Measurements from ENCODE around the gene EXOSC5. TPM values are rescaled to one million over a fixed set of nuclear protein-coding genes. Genes with fewer than 3 reads are reported as not detected.

EXOSC5 gene
- total and polyA plus RNA-seq, 10 of the 15 experiments (the other 5 are each of a cell fraction or from before 2014, with no cell fraction given) = 15.8 to 123 (median 52.7) TPM

GRCh38 chr19:41357746-41358145, 39.4 kb downstream of the EXOSC5 start:
- in situ Hi-C loops (cut with MboI) (no loop called here), intact Hi-C loops (cut with micrococcal nuclease; ENCODE audit: unreplicated experiment) (no loop called here)
- Histone ChIP-seq H2AFZ (ENCODE audit: control insufficient read depth, low read depth, low read length) (no peak overlapping the region), H3K9me3 (replicated peaks; ENCODE audit: control insufficient read depth, insufficient read depth, low read length) (no peaks in the 10 kb centered on the region), H4K20me1 (ENCODE audit: control insufficient read depth, insufficient read depth) (no peaks in the 10 kb centered on the region), H3K27ac (ENCODE audit: control insufficient read depth, insufficient read depth) (no peak overlapping the region), H3K27me3 (replicated peaks in 1 of 2; ENCODE audit: control insufficient read depth in 2 of 2, insufficient read depth in 2 of 2, low read length in 1 of 2) (no peaks in the 10 kb centered on the region), H3K79me2 (ENCODE audit: control insufficient read depth, insufficient read depth, low read length) (peaks cover 9% of the 10 kb centered on the region), H3K9ac (ENCODE audit: control insufficient read depth, insufficient read depth, low read length) (no peak overlapping the region), H3K36me3 (ENCODE audit: control insufficient read depth in 2 of 2, insufficient read depth in 2 of 2, low read length in 1 of 2) (no peaks in the 10 kb centered on the region; a peak in 1 of 4 replicates), H3K4me2 (ENCODE audit: control insufficient read depth, insufficient read depth) (no peak overlapping the region), H3K4me3 (no peak overlapping the region), H3K4me1 (ENCODE audit: control insufficient read depth, insufficient read depth, low read length) (peaks cover 7% of the 10 kb centered on the region)
- ChIA-PET POLR2A (no interaction called here), CTCF (interaction anchor here (0.9 kb wide), 1 partner anchor 50 kb away, joined by 3 read pairs; no protein-coding TSS in a partner anchor), RAD21 (ENCODE audit: unreplicated experiment) (interaction anchor here (0.8 kb wide), 1 partner anchor 24 kb away, joined by 3 read pairs; no protein-coding TSS in a partner anchor), SMC1A (ENCODE audit: uncharacterized antibody, unreplicated experiment) (interaction anchor here (1.0 kb wide), 1 partner anchor 10 kb away, joined by 3 read pairs; no protein-coding TSS in a partner anchor)
- no peak for TF ChIP-seq POLR2A (IDR thresholded peaks at IDR 0.05; ENCODE audit: low read depth, low read length)
- no peak for TF ChIP-seq BMI1 (IDR thresholded peaks at IDR 0.05; ENCODE audit: borderline replicate concordance)
- no peak for DNase-seq (ENCODE audit: low read depth, low spot score)
- ATAC-seq = no peak
- FAIRE-seq = no peak
- no TSS peak for BruUV-seq (replicated peaks)
- 94% methylated on average over 13 of the region's 13 CpGs for WGBS (ENCODE audit: insufficient coverage, insufficient replicate concordance, low lambda C conversion rate, missing lambda C conversion rate)

- Histone ChIP-seq H3K4me2 (ENCODE audit: control insufficient read depth, insufficient read depth) (no peak overlapping the region), H3K27me3 (replicated peaks in 1 of 2; ENCODE audit: control insufficient read depth in 2 of 2, insufficient read depth in 2 of 2, low read length in 1 of 2) (no peaks in the 10 kb centered on the region), H3K27ac (ENCODE audit: control insufficient read depth, insufficient read depth) (no peak overlapping the region), H4K20me1 (ENCODE audit: control insufficient read depth, insufficient read depth) (no peaks in the 10 kb centered on the region), H3K4me3 (no peak overlapping the region), H3K79me2 (ENCODE audit: control insufficient read depth, insufficient read depth, low read length) (peaks cover 15% of the 10 kb centered on the region), H3K9ac (ENCODE audit: control insufficient read depth, insufficient read depth, low read length) (no peak overlapping the region), H2AFZ (ENCODE audit: control insufficient read depth, low read depth, low read length) (no peak overlapping the region), H3K4me1 (ENCODE audit: control insufficient read depth, insufficient read depth, low read length) (peaks cover 4% of the 10 kb centered on the region), H3K9me3 (replicated peaks; ENCODE audit: control insufficient read depth, insufficient read depth, low read length) (no peaks in the 10 kb centered on the region), H3K36me3 (ENCODE audit: control insufficient read depth in 2 of 2, insufficient read depth in 2 of 2, low read length in 1 of 2) (no peaks in the 10 kb centered on the region; a peak in 1 of 4 replicates)
- DNase-seq (ENCODE audit: low read depth, low spot score) = no peak
- no peak for FAIRE-seq
- SMC1A ChIA-PET (ENCODE audit: uncharacterized antibody, unreplicated experiment) = interaction anchor here (1.1 kb wide), 1 partner anchor 8 kb away, joined by 3 read pairs; no protein-coding TSS in a partner anchor
- in situ Hi-C loops (cut with MboI) (no loop called here), intact Hi-C loops (cut with micrococcal nuclease; ENCODE audit: unreplicated experiment) (no loop called here)
- CTCF ChIA-PET = interaction anchor here (0.6 to 6.4 kb wide), 4 partner anchors 7 to 169 kb away, joined by 3 to 91 read pairs (median 4); partner anchors contain the start of gene B9D2
- POLR2A ChIA-PET = no interaction called here
- ATAC-seq = no peak
- no TSS peak for BruUV-seq (replicated peaks)
- WGBS (ENCODE audit: insufficient coverage, insufficient replicate concordance, low lambda C conversion rate, missing lambda C conversion rate) = 72% methylated on average over 11 of the region's 11 CpGs
- RAD21 ChIA-PET (ENCODE audit: unreplicated experiment) = interaction anchor here (0.6 to 0.8 kb wide), 2 partner anchors 24 to 54 kb away, joined by 3 read pairs; no protein-coding TSS in a partner anchor
- no peak for TF ChIP-seq NFXL1 (IDR thresholded peaks at IDR 0.05; ENCODE audit: borderline replicate concordance)
- no peak for TF ChIP-seq TCF3 (IDR thresholded peaks at IDR 0.05; ENCODE audit: borderline replicate concordance, insufficient read depth, low read depth, low read length)
- TF ChIP-seq CBFB (IDR thresholded peaks at IDR 0.05; ENCODE audit: low read depth) = no peak
- TF ChIP-seq FOXK2 (IDR thresholded peaks at IDR 0.05) = no peak
- TF ChIP-seq CTCF (IDR thresholded peaks at IDR 0.05 in 2 of 3, conservative IDR thresholded peaks at IDR 0.05 in 1 of 3; ENCODE audit: control insufficient read depth in 2 of 3, extremely low read depth in 1 of 3, insufficient read depth in 1 of 3, low read depth in 3 of 3, low read length in 3 of 3) = no peak
- TF ChIP-seq USF1 (IDR thresholded peaks at IDR 0.05; ENCODE audit: borderline replicate concordance, extremely low read length, insufficient read depth, low read depth, low read length) = no peak
- TF ChIP-seq CHD1 (IDR thresholded peaks at IDR 0.05; ENCODE audit: low read depth, low read length) = no peak
- TF ChIP-seq EP300 (IDR thresholded peaks at IDR 0.05; ENCODE audit: borderline replicate concordance in 1 of 2, control insufficient read depth in 1 of 2, low read depth in 2 of 2, low read length in 2 of 2) = no peak
- no peak for TF ChIP-seq CEBPB (IDR thresholded peaks at IDR 0.05; ENCODE audit: borderline replicate concordance in 1 of 2, low read depth in 2 of 2, low read length in 2 of 2)
- TF ChIP-seq ASH2L (IDR thresholded peaks at IDR 0.05; ENCODE audit: borderline replicate concordance, low read depth) = no peak
- TF ChIP-seq SIN3A (IDR thresholded peaks at IDR 0.05; ENCODE audit: low read depth, low read length) = no peak
These were observed 40.0 kb downstream of the EXOSC5 start for GRCh38 chr19:41356984-41357739.

Data from GM12878 (cell line).